Cerebellar nuclear complex (tissue), 1 donor: ENCODE data around the gene UTP25.

ENCODE experiments used
- DNase-seq, 2 experiments: peaks; one replicate each; lab custom pipeline; 2025; lab: John Stamatoyannopoulos, UW

Gene UTP25

GRCh38 chr1:209839875-209840546, 12.2 kb downstream of the UTP25 start:
- DNase-seq: no peak

GRCh38 chr1:209840611-209841010, 12.8 kb downstream of the UTP25 start:
- no peak for DNase-seq

GRCh38 chr1:209844695-209845407, 17.1 kb downstream of the UTP25 start:
- DNase-seq: no peak

- DNase-seq: no peak
These were observed 17.6 kb downstream of the UTP25 start for GRCh38 chr1:209845408-209845725.

GRCh38 chr1:209849388-209849787, 21.6 kb downstream of the UTP25 start:
- no peak for DNase-seq

GRCh38 chr1:209850342-209850979, 22.7 kb downstream of the UTP25 start:
- DNase-seq: no peak

- no peak for DNase-seq
These were observed 25.9 kb downstream of the UTP25 start for GRCh38 chr1:209853676-209854075.

GRCh38 chr1:209854196-209854595, 26.4 kb downstream of the UTP25 start:
- DNase-seq: no peak

GRCh38 chr1:209855006-209855405, 27.2 kb downstream of the UTP25 start:
- DNase-seq: no peak

- DNase-seq: no peak
These were observed 27.9 kb downstream of the UTP25 start for GRCh38 chr1:209855623-209856022.

- DNase-seq: no peak
These were observed 30.9 kb downstream of the UTP25 start for GRCh38 chr1:209858561-209859103.

GRCh38 chr1:209860293-209860881, 32.6 kb downstream of the UTP25 start:
- DNase-seq: peak in 1 of 2 experiments; percentile 16

- no peak for DNase-seq
These were observed 33.5 kb downstream of the UTP25 start for GRCh38 chr1:209861242-209861641.

GRCh38 chr1:209862391-209863356, 34.9 kb downstream of the UTP25 start:
- DNase-seq: no peak

GRCh38 chr1:209863766-209864485, 36.2 kb downstream of the UTP25 start:
- DNase-seq: no peak

GRCh38 chr1:209866201-209866600, 38.4 kb downstream of the UTP25 start:
- DNase-seq: no peak

- no peak for DNase-seq
These were observed 41.7 kb downstream of the UTP25 start for GRCh38 chr1:209869291-209870149.

GRCh38 chr1:209870151-209870831, 42.5 kb downstream of the UTP25 start:
- DNase-seq: no peak

GRCh38 chr1:209871006-209871405, 43.2 kb downstream of the UTP25 start:
- no peak for DNase-seq
